GM21576 (cell line): Measurements from ENCODE around the gene YWHAQ.

Experiments used
- ATAC-seq: cut with Tn5 transposase; IDR thresholded peaks from one replicate; pipeline ENCODE4 v1.9.1; 2021; ENCODE audit warnings: mild to moderate bottlenecking, moderate library complexity; ENCODE audit not compliant: unreplicated experiment

YWHAQ gene

GRCh38 chr2:9630736-9631552 is at the start of gene YWHAQ:
Gene YWHAQ (minus strand): TSS chr2:9630997. CDS start chr2:9630452, 545 bp downstream.
- ATAC-seq: peak; percentile 92

GRCh38 chr2:9680082-9680481 is 49.3 kb upstream of the YWHAQ start:
- ATAC-seq: no peak

- ATAC-seq: no peak
Measured at GRCh38 chr2:9679218-9679617, 48.4 kb upstream of the YWHAQ start.

- ATAC-seq: no peak
Measured at GRCh38 chr2:9678544-9678943, 47.7 kb upstream of the YWHAQ start.

GRCh38 chr2:9675415-9676351 is 44.9 kb upstream of the YWHAQ start:
- ATAC-seq: no peak

DNA sequence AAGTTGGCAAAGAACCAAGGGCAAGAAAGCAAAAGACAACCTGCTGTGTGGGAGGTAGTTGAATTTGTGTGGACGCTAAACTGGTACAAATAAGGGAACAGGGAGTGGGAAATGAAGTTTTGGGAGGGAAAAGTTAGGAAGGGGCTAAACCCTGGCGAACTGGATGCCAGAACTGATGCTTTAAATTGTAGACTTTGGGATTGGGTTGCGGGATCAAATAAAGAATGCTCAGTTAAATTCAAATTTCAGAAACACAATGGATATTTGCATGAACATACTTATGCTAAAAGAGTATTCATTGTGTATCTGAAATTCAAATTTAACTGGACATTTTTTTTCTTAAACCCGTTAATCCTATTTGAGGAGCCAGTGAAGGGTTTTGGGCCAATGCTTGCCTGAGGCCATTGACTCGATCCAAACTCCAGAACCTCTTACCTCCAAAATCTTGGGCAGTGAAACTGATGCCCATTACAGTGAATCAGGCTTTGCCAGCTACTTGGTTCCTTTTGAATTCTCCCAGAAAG is 44.2 kb upstream of the YWHAQ start:
- no peak for ATAC-seq

DNA sequence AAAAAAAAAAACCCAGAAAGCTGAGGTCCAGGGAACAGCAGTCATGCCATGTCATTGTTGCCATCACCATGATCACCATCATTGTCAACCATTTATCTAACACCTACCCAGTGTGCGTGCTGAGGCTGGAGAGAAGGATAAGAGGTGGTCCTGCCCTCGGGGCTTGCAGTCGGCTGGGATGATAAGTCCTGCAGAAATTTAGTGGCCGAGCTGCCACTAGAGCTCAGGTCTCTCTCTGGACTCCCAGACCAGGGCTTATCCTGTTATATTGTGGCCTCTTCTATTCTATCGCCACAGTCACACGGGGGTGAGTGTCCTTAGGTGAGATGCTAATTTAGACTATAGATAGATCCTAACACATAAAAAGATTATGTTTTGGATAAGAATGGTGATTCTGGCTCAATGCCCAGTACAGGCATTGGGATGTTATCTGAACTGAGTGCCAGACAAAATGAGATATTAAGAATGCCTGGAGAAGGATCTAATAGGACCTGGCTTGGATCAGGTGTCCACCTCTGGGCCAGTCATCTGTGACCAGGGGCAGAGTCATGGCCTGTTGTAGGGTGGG is 43.2 kb upstream of the YWHAQ start:
- no peak for ATAC-seq

DNA sequence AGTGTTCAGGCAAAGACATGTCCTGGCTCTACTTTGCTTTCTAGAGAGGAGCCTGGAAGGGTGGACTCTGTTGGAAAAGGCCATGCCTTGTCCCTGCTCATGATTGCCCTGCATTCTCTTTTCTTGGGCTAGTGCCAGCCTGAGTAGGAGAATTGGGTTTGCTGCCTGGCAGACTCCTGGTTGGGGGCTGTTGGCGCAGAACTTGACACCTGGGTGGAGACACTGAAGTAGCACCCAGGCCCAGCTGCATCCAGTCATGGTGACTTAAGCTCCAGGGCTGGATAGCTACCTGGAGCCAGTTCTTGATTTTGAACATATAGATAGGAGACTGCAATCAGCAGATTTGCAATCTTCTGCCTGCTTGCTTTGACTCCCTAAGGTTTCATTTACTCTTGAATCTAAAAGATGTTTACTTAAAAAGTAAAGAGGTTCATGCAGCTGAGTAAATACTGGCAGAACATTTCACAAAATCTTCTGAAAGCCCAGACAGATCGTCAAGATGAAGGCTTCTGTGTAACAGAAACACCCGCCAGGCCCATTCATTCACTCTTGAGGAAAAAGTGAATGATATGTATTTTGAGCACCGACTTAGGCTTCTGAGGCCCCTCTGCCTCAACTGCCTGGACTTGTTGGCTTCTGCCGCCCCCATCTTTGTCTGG is 38.0 kb upstream of the YWHAQ start:
- ATAC-seq: no peak

DNA sequence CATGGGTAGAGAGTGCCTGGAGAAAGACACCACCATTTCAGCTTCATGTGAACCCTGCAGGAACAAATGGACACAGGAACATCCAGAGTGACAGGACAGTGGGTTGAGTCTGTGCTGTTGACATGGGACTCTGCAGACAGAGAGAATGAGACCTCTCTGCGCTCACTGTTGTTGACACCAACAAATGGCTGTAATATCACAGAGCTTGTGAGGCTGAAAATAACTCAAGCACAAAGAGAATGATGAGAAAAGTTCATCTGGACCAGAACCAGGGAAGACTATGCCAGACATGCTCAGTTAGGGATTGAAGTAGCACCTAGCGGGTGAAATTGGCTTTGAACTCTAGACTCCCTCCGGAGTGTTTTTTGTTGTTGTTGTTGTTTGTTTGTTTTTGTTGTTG is 37.0 kb upstream of the YWHAQ start:
- no peak for ATAC-seq

GRCh38 chr2:9666306-9666705 is 35.5 kb upstream of the YWHAQ start:
- ATAC-seq: no peak

DNA sequence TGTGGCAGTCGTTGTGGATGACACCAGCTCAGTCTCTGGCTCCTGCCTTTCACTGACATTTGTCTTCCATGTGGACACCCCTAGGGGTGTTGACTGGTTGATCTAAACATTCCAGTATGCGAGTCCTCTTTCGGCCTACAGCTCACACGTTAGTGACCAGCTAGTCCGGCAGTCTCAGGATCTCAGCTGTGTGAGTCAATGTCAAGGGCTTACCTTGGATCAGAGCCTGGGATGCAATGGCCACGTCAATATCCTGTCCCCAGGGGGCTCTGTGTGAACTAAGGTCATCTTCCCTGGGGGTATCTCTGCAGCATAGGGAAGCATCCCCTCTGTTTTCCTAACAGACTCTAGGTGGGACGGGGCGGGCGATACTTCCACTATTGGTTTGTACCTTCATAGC is 35.1 kb upstream of the YWHAQ start:
- ATAC-seq: no peak

- ATAC-seq: no peak
Measured at GRCh38 chr2:9664365-9664764, 33.6 kb upstream of the YWHAQ start.

DNA sequence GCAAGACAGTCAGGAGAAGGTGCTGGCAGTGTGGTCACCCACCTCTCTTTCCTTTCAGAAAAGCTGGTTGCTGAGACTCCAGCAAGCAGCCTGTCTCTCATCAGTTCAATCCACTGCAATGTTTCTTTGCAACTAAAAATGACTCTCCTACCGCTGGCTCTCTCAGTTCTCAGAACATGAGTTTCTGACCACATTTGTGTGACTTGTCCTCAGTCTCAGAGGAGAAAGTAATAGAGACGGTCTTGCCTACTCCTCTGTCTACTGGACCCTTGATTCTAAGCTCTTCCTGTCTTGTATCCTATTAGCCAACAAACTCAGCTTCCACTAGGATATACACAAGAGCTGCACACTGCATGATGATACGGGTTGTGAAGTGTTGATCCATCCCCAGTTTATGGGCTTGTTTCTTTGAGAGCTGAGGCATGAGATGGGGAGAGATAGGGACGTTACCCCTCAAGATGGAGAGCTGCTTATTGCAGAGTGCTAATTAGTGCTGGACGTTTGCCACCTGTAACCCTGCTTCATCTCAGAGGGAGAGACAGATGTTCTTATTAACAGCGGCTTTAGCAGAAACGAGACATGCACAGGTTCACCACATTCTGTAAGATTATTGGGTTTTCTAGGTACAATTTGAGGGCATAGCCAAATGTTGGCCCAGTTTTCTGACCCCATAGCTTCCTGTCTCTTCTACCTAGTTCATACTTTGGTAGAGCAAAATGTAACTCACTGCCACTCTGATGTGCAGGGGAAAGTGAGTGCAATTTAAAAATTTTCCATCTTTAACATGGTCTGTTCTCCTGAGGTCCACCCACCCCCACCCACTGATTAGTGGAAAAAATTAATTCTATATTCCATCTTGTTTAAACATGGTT is 32.4 kb upstream of the YWHAQ start:
- ATAC-seq: peak; percentile 80

DNA sequence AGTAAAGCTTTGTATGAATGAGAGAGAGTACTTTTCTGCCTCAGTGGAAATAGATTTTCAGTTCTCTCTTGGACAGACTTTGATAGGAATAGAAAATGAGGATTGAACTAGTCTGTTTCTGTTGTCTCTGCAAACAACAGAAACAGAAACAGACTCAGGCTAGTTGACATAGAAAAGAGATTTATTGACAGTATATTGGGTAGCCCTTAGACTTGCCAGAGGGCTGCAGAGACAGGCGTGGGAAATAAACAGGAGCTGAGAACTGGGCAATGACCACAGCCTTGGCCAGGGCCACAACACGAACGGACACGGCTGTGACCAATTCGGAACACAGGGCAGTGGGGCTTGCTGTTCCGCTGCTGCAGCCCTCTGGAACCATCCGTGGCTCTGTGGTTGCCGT is 30.5 kb upstream of the YWHAQ start:
- ATAC-seq: no peak

DNA sequence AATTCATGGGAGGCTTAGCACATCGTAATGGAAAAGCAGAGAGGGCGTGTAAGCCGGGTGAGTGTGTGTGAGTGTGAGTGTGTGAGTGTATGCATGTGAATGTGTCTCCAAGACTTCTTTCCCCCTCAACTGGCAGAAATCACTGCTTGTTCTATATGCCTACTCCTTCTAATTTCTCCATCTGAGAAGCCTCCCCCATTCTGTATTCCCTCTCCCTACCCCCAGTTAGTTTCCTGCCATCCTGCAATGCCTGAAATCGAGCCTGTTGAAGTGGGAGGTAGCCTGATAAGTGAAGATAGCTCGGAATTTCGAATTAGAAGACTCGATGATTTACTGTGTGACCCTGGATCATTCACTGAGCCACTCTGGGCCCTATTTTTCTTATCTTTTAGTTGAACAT is 30.0 kb upstream of the YWHAQ start:
- no peak for ATAC-seq

GRCh38 chr2:9660154-9660553 is 29.4 kb upstream of the YWHAQ start:
- ATAC-seq: no peak

DNA sequence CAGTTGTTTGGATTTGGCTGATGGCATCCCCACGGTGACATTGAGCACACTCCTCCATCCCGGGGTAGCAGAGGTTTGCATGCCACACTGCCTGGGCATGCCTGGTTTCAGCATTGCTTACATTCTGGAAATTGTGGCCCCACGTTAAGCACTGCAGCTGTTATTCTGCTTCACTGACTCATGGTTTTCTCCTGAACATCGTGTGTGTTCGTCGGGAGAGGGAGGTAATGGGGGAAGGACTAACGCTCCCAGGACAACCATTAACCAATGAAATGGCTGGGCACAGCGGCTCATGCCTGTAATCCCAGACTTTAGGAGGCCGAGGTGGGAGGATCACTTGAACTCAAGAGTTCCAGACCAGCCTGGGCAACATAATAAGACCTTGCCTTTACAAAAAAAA is 28.2 kb upstream of the YWHAQ start:
- ATAC-seq: no peak

GRCh38 chr2:9657731-9658130 is 26.9 kb upstream of the YWHAQ start:
- no peak for ATAC-seq

GRCh38 chr2:9657083-9657482 is 26.3 kb upstream of the YWHAQ start:
- no peak for ATAC-seq

GRCh38 chr2:9656270-9656766 is 25.5 kb upstream of the YWHAQ start:
- ATAC-seq: peak; percentile 77
